Measurements from ENCODE around the gene PML. TPM values are rescaled to one million over a fixed set of nuclear protein-coding genes. Genes with fewer than 3 reads are reported as not detected.

PML gene
- total and polyA plus RNA-seq, 2 of the 4 experiments (the other 2 are of a cell fraction), result 8.8 to 22.6 TPM

DNA sequence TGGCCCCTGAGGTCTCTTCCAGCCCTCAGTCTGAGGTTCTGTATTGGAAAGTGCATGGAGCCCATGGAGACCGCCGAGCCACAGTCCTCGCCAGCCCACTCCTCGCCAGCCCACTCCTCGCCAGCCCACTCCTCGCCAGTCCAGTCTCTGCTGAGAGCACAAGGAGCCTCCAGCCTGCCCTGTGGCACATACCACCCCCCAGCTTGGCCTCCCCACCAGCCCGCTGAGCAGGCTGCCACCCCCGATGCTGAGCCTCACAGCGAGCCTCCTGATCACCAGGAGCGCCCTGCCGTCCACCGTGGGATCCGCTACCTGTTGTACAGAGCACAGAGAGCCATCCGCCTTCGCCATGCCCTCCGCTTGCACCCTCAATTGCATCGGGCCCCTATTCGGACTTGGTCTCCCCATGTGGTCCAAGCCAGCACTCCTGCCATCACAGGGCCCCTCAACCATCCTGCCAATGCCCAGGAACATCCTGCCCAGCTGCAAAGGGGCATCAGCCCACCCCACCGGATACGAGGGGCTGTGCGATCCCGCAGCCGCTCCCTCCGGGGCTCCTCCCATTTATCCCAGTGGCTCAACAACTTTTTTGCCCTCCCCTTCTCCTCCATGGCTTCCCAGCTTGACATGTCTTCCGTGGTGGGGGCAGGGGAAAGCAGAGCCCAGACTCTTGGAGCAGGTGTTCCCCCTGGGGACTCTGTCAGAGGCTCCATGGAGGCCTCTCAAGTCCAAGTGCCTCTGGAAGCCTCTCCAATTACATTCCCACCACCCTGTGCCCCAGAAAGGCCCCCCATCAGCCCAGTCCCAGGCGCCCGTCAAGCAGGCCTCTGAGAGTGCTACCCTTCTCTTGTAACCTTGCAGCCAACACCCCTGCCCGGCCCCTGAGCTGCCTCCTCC lies 40.9 kb downstream of the PML start:
- Histone ChIP-seq H3K9me3 (ENCODE audit: control insufficient read depth, insufficient read depth, low read length) (no peaks in the 10 kb centered on the region), H3K9me1 (ENCODE audit: insufficient read depth, low read length) (peaks cover 14% of the 10 kb centered on the region), H3K14ac (replicated peaks; ENCODE audit: low read depth, low read length) (no peak overlapping the region), H2AK5ac (ENCODE audit: low read depth, low read length) (no peak overlapping the region), H4K5ac (ENCODE audit: low read depth, low read length) (no peak overlapping the region), H3K56ac (ENCODE audit: extremely low read depth, insufficient read depth, low read length) (no peak overlapping the region), H3K23ac (ENCODE audit: low read depth, low read length) (no peak overlapping the region), H3K27me3 (ENCODE audit: control insufficient read depth, insufficient read depth, low read length) (no peaks in the 10 kb centered on the region), H3K4me3 (ENCODE audit: insufficient read depth, low read depth, low read length) (no peak overlapping the region), H3K9ac (ENCODE audit: low read depth, low read length) (no peak overlapping the region), H2AK9ac (replicated peaks; ENCODE audit: low read depth, low read length, poor library complexity) (no peak overlapping the region), H4K91ac (ENCODE audit: insufficient read depth, low read depth, low read length) (no peak overlapping the region), H2BK5ac (ENCODE audit: low read depth, low read length, poor library complexity, severe bottlenecking) (no peak overlapping the region), H3K18ac (ENCODE audit: low read depth, low read length) (no peak overlapping the region), H3K79me1 (ENCODE audit: low read depth in 1 of 2, low read length in 2 of 2) (peaks cover 8 to 13% of the 10 kb centered on the region in 2 experiments; a peak in 3 of 4 replicates), H3K4me2 (ENCODE audit: low read depth, low read length) (no peak overlapping the region), H3K36me3 (ENCODE audit: control insufficient read depth, insufficient read depth, low read length) (peaks cover 39% of the 10 kb centered on the region), H2BK15ac (ENCODE audit: low read depth, low read length) (no peak overlapping the region), H4K20me1 (ENCODE audit: insufficient read depth, low read length) (no peaks in the 10 kb centered on the region), H2BK120ac (ENCODE audit: low read depth, low read length) (no peak overlapping the region), H3K27ac (ENCODE audit: insufficient read depth, low read length) (no peak overlapping the region), H2BK20ac (ENCODE audit: low read depth, low read length) (no peak overlapping the region), H3K4me1 (ENCODE audit: control insufficient read depth, insufficient read depth, low read length) (peaks cover 23% of the 10 kb centered on the region), H4K8ac (ENCODE audit: low read depth in 2 of 2, low read length in 2 of 2) (no peak overlapping the region), H2AFZ (replicated peaks; ENCODE audit: low read length, poor library complexity) (no peak overlapping the region), H3K4ac (ENCODE audit: low read depth, low read length) (no peak overlapping the region)
- WGBS, 2 experiments (ENCODE audit: extremely low coverage in 2 of 2, insufficient read length in 1 of 2), result 97% methylated on average over 24 of the region's 28 CpGs; no CpG with 5 or more reads in 1 of the 2 experiments
- CTCF ChIA-PET, result interaction anchor here (1.2 kb wide), 2 partner anchors 8 to 30 kb away, joined by 4 read pairs; no protein-coding TSS in a partner anchor
- TSS peak; percentile 28 for BruUV-seq (replicated peaks)
- dilution Hi-C loops (cut with HindIII; ENCODE audit: low sequenced_read_pairs, unreplicated experiment), result no loop called here
- POLR2A ChIA-PET (ENCODE audit: unreplicated experiment), result no interaction called here
- in situ Hi-C loops (cut with MboI; ENCODE audit: low sequenced_read_pairs), result loop anchor here (5.0 kb wide), 1 partner anchor 43 kb away; the partner anchor contains the start of genes PML and STOML1
- ATAC-seq (ENCODE audit: low read depth) (no peak), DNase-seq (no peak)
- intact Hi-C loops (cut with micrococcal nuclease), result no loop called here
- no peak for TF ChIP-seq CHD1 (IDR thresholded peaks at IDR 0.05; ENCODE audit: low read depth, low read length)
- TF ChIP-seq MAZ (IDR thresholded peaks at IDR 0.05; ENCODE audit: borderline replicate concordance, low read depth, low read length), result no peak
- no peak for TF ChIP-seq RAD21 (IDR thresholded peaks at IDR 0.05; ENCODE audit: low read length)
- no peak for TF ChIP-seq RFX5 (IDR thresholded peaks at IDR 0.05; ENCODE audit: low read depth, low read length)
- no peak for TF ChIP-seq SMC3 (IDR thresholded peaks at IDR 0.05; ENCODE audit: low read depth, low read length)
- TF ChIP-seq, protein P1, sequence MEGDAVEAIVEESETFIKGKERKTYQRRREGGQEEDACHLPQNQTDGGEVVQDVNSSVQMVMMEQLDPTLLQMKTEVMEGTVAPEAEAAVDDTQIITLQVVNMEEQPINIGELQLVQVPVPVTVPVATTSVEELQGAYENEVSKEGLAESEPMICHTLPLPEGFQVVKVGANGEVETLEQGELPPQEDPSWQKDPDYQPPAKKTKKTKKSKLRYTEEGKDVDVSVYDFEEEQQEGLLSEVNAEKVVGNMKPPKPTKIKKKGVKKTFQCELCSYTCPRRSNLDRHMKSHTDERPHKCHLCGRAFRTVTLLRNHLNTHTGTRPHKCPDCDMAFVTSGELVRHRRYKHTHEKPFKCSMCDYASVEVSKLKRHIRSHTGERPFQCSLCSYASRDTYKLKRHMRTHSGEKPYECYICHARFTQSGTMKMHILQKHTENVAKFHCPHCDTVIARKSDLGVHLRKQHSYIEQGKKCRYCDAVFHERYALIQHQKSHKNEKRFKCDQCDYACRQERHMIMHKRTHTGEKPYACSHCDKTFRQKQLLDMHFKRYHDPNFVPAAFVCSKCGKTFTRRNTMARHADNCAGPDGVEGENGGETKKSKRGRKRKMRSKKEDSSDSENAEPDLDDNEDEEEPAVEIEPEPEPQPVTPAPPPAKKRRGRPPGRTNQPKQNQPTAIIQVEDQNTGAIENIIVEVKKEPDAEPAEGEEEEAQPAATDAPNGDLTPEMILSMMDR (conservative IDR thresholded peaks at IDR 0.05; ENCODE audit: low read depth, low read length), result no peak
- no peak for TF ChIP-seq RCOR1 (IDR thresholded peaks at IDR 0.05; ENCODE audit: insufficient replicate concordance, low read length)
- TF ChIP-seq MXI1 (IDR thresholded peaks at IDR 0.05; ENCODE audit: borderline replicate concordance, low read depth, low read length), result no peak
- TF ChIP-seq CEBPB (IDR thresholded peaks at IDR 0.05; ENCODE audit: low read depth, low read length), result no peak
- TF ChIP-seq, protein P2, sequence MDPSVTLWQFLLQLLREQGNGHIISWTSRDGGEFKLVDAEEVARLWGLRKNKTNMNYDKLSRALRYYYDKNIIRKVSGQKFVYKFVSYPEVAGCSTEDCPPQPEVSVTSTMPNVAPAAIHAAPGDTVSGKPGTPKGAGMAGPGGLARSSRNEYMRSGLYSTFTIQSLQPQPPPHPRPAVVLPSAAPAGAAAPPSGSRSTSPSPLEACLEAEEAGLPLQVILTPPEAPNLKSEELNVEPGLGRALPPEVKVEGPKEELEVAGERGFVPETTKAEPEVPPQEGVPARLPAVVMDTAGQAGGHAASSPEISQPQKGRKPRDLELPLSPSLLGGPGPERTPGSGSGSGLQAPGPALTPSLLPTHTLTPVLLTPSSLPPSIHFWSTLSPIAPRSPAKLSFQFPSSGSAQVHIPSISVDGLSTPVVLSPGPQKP (IDR thresholded peaks at IDR 0.05; ENCODE audit: borderline replicate concordance, low read depth, low read length), result no peak
- no peak for TF ChIP-seq BHLHE40 (IDR thresholded peaks at IDR 0.05; ENCODE audit: low read depth, low read length)
- TF ChIP-seq, protein P3, sequence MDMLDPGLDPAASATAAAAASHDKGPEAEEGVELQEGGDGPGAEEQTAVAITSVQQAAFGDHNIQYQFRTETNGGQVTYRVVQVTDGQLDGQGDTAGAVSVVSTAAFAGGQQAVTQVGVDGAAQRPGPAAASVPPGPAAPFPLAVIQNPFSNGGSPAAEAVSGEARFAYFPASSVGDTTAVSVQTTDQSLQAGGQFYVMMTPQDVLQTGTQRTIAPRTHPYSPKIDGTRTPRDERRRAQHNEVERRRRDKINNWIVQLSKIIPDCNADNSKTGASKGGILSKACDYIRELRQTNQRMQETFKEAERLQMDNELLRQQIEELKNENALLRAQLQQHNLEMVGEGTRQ (IDR thresholded peaks at IDR 0.05; ENCODE audit: low read depth, low read length), result no peak
- TF ChIP-seq FOS (IDR thresholded peaks at IDR 0.05; ENCODE audit: low read depth, low read length), result no peak
- no peak for TF ChIP-seq NFE2L2 (IDR thresholded peaks at IDR 0.05; ENCODE audit: low read depth, low read length)

All from IMR-90 (cell line).